WTC11 (cell line): ENCODE measurements around the gene OR2M5. TPM values are rescaled to one million over a fixed set of nuclear protein-coding genes. Genes with fewer than 3 reads are reported as not detected.

Experiments
- ATAC-seq: fragments of 200-7000 bp; cut with Tn5 transposase; 2 replicates; pipeline ENCODE4 v1.10.0; 2021; ENCODE audit warnings: mild to moderate bottlenecking, moderate library complexity
- CTCF ChIA-PET: fragments of 300-600 bp; sonication (Branson Sonifier 250); formaldehyde crosslinking; loops from one replicate; lab custom pipeline; 2021; ENCODE audit warnings: antibody characterized with exemption; lab: Charles Lee
- POLR2A ChIA-PET: fragments of 350-600 bp; sonication (Branson Sonifier 250); formaldehyde crosslinking; loops from one replicate; lab custom pipeline; 2021; ENCODE audit warnings: antibody characterized with exemption; lab: Charles Lee
- DNase-seq: peaks from one replicate; pipeline ENCODE4 v3.0.0; 2021; ENCODE audit warnings: low spot score
- H3K27ac Mint-ChIP-seq: 2 replicates; pipeline ENCODE4 v1.8.0; 2021; ENCODE audit warnings: mixed read lengths
- H3K27me3 Mint-ChIP-seq: 2 replicates; pipeline ENCODE4 v1.8.0; 2021; ENCODE audit warnings: low read depth, mild to moderate bottlenecking, moderate library complexity, mixed read lengths
- H3K36me3 Mint-ChIP-seq: 2 replicates; pipeline ENCODE4 v1.8.0; 2021; ENCODE audit warnings: mixed read lengths
- H3K4me1 Mint-ChIP-seq: 2 replicates; pipeline ENCODE4 v1.8.0; 2022; ENCODE audit warnings: mixed read lengths
- H3K4me3 Mint-ChIP-seq: 2 replicates; pipeline ENCODE4 v1.8.0; 2021; ENCODE audit warnings: mild to moderate bottlenecking, moderate library complexity, mixed read lengths
- H3K9me3 Mint-ChIP-seq: 2 replicates; pipeline ENCODE4 v1.8.0; 2021; ENCODE audit warnings: mixed read lengths
- CREM ChIP-seq: sonication (generic); formaldehyde crosslinking; IDR thresholded peaks from 2 replicates; pipeline ENCODE4 v1.8.1; 2022; ENCODE audit warnings: mild to moderate bottlenecking, missing genetic modification reagents, moderate library complexity
- ESRRA ChIP-seq: sonication (generic); formaldehyde crosslinking; IDR thresholded peaks from 2 replicates; pipeline ENCODE4 v1.8.1; 2022; ENCODE audit warnings: mild to moderate bottlenecking, missing genetic modification reagents, borderline replicate concordance
- FOXP1 ChIP-seq: sonication (generic); formaldehyde crosslinking; IDR thresholded peaks from 2 replicates; pipeline ENCODE4 v1.8.0; 2022; ENCODE audit warnings: missing genetic modification reagents, mild to moderate bottlenecking, moderate library complexity, borderline replicate concordance
- GTF2I ChIP-seq: fragments of 250-450 bp; sonication (Bioruptor Pico); conservative IDR thresholded peaks from 2 replicates; pipeline ENCODE4 v1.4.0; 2021; ENCODE audit warnings: mild to moderate bottlenecking
- MAX ChIP-seq: sonication (generic); formaldehyde crosslinking; IDR thresholded peaks from 2 replicates; pipeline ENCODE4 v1.8.0; 2022; ENCODE audit warnings: mild to moderate bottlenecking, missing genetic modification reagents
- NFE2L1 ChIP-seq: sonication (generic); formaldehyde crosslinking; IDR thresholded peaks from 2 replicates; pipeline ENCODE4 v1.8.1; 2023; ENCODE audit warnings: missing genetic modification reagents
- SOX15 ChIP-seq: fragments of 250-450 bp; sonication (Bioruptor Pico); IDR thresholded peaks from 2 replicates; pipeline ENCODE4 v1.9.0; 2021; ENCODE audit warnings: mild to moderate bottlenecking
- STAT6 ChIP-seq: sonication (generic); formaldehyde crosslinking; conservative IDR thresholded peaks from 2 replicates; pipeline ENCODE4 v1.8.1; 2023; ENCODE audit warnings: mild to moderate bottlenecking, low read depth, missing genetic modification reagents, moderate library complexity
- ZBTB43 ChIP-seq: sonication (generic); formaldehyde crosslinking; IDR thresholded peaks from 2 replicates; pipeline ENCODE4 v1.8.1; 2023; ENCODE audit warnings: mild to moderate bottlenecking, missing genetic modification reagents
- ZNF138 ChIP-seq: sonication (generic); formaldehyde crosslinking; conservative IDR thresholded peaks from 2 replicates; pipeline ENCODE4 v1.8.1; 2022; ENCODE audit warnings: mild to moderate bottlenecking, moderate library complexity, missing genetic modification reagents
- ZNF263 ChIP-seq: sonication (generic); formaldehyde crosslinking; IDR thresholded peaks from 2 replicates; pipeline ENCODE4 v1.8.1; 2022; ENCODE audit warnings: low read depth, mild to moderate bottlenecking, moderate library complexity, missing genetic modification reagents
- ZNF532 ChIP-seq: fragments of 250-450 bp; sonication (Bioruptor Pico); IDR thresholded peaks from 2 replicates; pipeline ENCODE4 v1.9.0; 2021; ENCODE audit warnings: mild to moderate bottlenecking, borderline replicate concordance
- ZSCAN18 ChIP-seq: fragments of 250-450 bp; sonication (Bioruptor Pico); IDR thresholded peaks from 2 replicates; pipeline ENCODE4 v2.1.2; 2022; ENCODE audit warnings: mild to moderate bottlenecking, moderate library complexity
- total RNA-seq: library from RNA; stranded (reverse); gene quantifications from 3 replicates; pipeline ENCODE4 v1.2.3, GENCODE V29; 2021
- TF ChIP-seq, protein P1 (sequence below): sonication (generic); formaldehyde crosslinking; IDR thresholded peaks from 2 replicates; pipeline ENCODE4 v1.8.0; 2022; ENCODE audit warnings: mild to moderate bottlenecking, missing genetic modification reagents
- TF ChIP-seq, protein P2 (sequence below): fragments of 250-450 bp; sonication (Bioruptor Pico); IDR thresholded peaks from 2 replicates; pipeline ENCODE4 v1.9.0; 2021; ENCODE audit warnings: moderate library complexity, mild to moderate bottlenecking, inconsistent platforms, borderline replicate concordance
- TF ChIP-seq, protein P3 (sequence below): sonication (generic); formaldehyde crosslinking; IDR thresholded peaks from 2 replicates; pipeline ENCODE4 v1.8.1; 2023; ENCODE audit warnings: mild to moderate bottlenecking, missing genetic modification reagents, moderate library complexity

The OR2M5 gene
- total RNA-seq, 1 experiment from 2014 or later = not detected

- TF ChIP-seq ZBTB43 (CRISPR knock-in tag) (no peak), MAX (CRISPR knock-in tag) (no peak), ZSCAN18 (no peak), ZNF532 (CRISPR knock-in tag) (no peak), GTF2I (CRISPR knock-in tag) (no peak)
- TF ChIP-seq, protein P1, sequence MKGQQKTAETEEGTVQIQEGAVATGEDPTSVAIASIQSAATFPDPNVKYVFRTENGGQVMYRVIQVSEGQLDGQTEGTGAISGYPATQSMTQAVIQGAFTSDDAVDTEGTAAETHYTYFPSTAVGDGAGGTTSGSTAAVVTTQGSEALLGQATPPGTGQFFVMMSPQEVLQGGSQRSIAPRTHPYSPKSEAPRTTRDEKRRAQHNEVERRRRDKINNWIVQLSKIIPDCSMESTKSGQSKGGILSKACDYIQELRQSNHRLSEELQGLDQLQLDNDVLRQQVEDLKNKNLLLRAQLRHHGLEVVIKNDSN (CRISPR knock-in tag) = no peak
Measured at GRCh38 chr1:248164031-248164430, 19.1 kb downstream of the OR2M5 start (continued).

DNA sequence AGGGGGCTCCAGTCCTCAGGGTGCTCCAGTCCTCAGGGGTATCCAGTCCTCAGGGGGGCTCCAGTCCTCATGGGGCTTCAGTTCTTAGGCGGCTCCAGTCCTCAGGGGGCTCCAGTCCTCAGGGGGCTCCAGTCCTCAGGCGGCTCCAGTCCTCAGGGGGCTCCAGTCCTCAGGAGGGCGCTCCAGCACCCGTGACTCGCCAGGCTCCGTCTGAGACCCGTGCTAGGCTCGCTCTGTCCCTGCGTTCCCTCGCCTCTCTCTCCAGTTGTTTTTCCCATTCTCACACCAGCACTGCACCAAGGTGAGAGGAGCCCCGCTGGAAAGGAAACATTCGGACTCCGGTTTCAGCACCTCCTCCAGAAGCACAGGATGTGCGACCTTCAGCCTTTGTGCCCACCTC, 20.2 kb downstream of the OR2M5 start:
- peaks cover 35% of the 10 kb centered on the region for H3K9me3 Mint-ChIP-seq
- no peak overlapping the region for H3K27ac Mint-ChIP-seq
- DNase-seq = no peak
- H3K36me3 Mint-ChIP-seq = peaks cover 27% of the 10 kb centered on the region
- H3K4me3 Mint-ChIP-seq = no peak overlapping the region
- ChIA-PET CTCF (no interaction called here), POLR2A (no interaction called here)
- TF ChIP-seq FOXP1 (CRISPR knock-in tag) = no peak
- peaks cover 4% of the 10 kb centered on the region; the same call in 1 of the 2 replicates for H3K27me3 Mint-ChIP-seq
- H3K4me1 Mint-ChIP-seq = no peaks in the 10 kb centered on the region
- no peak for ATAC-seq

DNA sequence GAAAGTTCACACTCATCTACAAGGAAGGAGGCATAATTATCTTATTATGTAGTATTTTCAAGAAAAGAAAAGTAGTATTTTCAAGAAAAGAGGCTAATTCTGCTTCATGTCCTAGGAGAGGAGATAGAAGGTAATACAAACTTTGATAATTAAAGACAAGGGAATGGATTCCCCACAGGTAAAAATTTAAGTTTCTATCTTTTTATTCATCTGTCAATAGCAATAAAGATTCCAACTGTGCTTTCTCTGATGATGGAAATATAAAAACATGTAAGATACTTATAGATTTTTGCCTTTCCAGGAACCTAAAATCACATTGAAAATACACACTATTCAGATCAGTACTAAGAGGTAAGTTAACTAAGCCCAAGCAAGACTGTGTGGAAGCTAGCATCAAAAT, 29.6 kb downstream of the OR2M5 start, which contains the start of gene OR2M2:
Gene OR2M2 (plus strand): TSS at position 301 of the 400 bp plus-strand sequence. CDS start 5,165 bp downstream, outside the sequence.
- no peaks in the 10 kb centered on the region for H3K4me1 Mint-ChIP-seq
- no peak within 1 kb of the TSS for H3K4me3 Mint-ChIP-seq
- no peak for ATAC-seq
- no peak for DNase-seq
- H3K27ac Mint-ChIP-seq = no peak within 1 kb of the TSS
- ChIA-PET CTCF (no interaction called here), POLR2A (no interaction called here)
- peaks cover 53% of the 10 kb centered on the region for H3K9me3 Mint-ChIP-seq
- H3K27me3 Mint-ChIP-seq = peaks cover 2% of the 10 kb centered on the region; the same call in 1 of the 2 replicates
- peaks cover 45% of the 10 kb centered on the region for H3K36me3 Mint-ChIP-seq
- TF ChIP-seq ZNF138 (CRISPR knock-in tag) = no peak
- no peak for TF ChIP-seq SOX15
- TF ChIP-seq STAT6 (CRISPR knock-in tag) = no peak
- TF ChIP-seq NFE2L1 (CRISPR knock-in tag) = no peak
- TF ChIP-seq CREM = no peak
- TF ChIP-seq, protein P2, sequence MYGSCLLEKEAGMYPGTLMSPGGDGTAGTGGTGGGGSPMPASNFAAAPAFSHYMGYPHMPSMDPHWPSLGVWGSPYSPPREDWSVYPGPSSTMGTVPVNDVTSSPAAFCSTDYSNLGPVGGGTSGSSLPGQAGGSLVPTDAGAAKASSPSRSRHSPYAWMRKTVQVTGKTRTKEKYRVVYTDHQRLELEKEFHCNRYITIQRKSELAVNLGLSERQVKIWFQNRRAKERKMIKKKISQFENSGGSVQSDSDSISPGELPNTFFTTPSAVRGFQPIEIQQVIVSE = no peak
- TF ChIP-seq, protein P3, sequence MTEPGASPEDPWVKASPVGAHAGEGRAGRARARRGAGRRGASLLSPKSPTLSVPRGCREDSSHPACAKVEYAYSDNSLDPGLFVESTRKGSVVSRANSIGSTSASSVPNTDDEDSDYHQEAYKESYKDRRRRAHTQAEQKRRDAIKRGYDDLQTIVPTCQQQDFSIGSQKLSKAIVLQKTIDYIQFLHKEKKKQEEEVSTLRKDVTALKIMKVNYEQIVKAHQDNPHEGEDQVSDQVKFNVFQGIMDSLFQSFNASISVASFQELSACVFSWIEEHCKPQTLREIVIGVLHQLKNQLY (CRISPR knock-in tag) = no peak
- TF ChIP-seq ZNF263 (CRISPR knock-in tag) = no peak
- no peak for TF ChIP-seq GTF2I (CRISPR knock-in tag)
- no peak for TF ChIP-seq FOXP1 (CRISPR knock-in tag)
- no peak for TF ChIP-seq ESRRA (CRISPR knock-in tag)
